ENCODE measurements around the gene COX14. TPM values are rescaled to one million over a fixed set of nuclear protein-coding genes. Genes with fewer than 3 reads are reported as not detected.
A peak's percentile ranks its signal among the peaks of the same experiment; 100 is the strongest.

The COX14 gene
- total RNA-seq, 4 donors from 2014 or later, result 67.3 to 125 (median 88.1) TPM

DNA sequence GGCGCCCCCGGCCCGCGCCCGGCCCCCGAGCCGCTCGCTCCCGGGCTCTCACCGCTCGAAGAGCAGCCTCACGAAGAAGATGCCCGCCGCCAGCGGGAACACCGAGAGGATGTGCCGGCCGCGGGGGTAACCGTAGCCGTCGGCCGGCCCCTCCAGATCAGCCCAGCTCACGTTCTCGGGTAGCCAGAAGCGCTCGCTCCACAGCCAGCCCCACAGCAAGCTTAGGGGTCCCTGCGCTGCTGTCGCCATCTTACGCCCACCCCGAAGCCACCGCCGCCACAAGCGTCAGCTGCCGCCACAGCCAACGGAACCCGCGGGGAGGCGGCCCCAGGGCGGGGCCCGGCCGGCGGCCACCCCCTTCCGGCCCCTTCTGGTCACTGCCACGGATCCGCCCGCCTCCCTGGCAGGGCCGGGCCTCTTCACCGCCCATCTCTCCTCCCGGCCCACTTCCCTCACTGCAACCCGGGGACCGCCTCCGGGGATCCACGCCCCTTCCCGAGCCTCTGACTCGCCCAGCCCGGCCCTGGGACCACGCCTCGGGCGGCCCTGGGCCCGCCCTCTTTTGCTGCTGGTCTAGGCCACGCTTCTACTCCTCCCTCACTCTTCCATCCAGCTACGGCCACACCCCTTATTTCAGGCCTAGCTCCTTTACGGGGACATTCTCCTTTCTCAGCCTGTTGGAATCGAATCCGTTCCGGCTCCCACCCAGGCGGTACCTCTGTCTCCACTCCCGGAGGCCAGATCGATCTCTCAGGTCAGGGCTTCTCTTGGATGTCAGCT, 55.2 kb downstream of the COX14 start, which contains the start of gene CERS5:
TSS of gene CERS5 (minus strand) at position 321 of the 780 bp plus-strand sequence. CDS start at position 249, 72 bp downstream.
- DNase-seq (ENCODE audit: low spot score) (peak; percentile 90), ATAC-seq (ENCODE audit: low FRiP score) (peak; percentile 100)
- no peak for TF ChIP-seq CTCF (IDR thresholded peaks at IDR 0.05)

Other genes starting within 250 kb of the COX14 start
- 1 to 10 TPM in 3 of 4 donors, under 1 TPM in 1; 0.36 to 6.1 (median 3.1) TPM for gene FAIM2, start 208.3 kb upstream of the COX14 start, total RNA-seq
- not detected for gene AQP2, start 161.5 kb upstream of the COX14 start, total RNA-seq
- gene AQP5, start 150.4 kb upstream of the COX14 start, total RNA-seq, result not detected
- gene AQP6, start 139.3 kb upstream of the COX14 start, total RNA-seq, result under 1 TPM in 1 of 4 donors, not detected in 3; 0.56 TPM
- 10 to 100 TPM in 2 of 4 donors, 1 to 10 TPM in 2; 5.2 to 15.3 (median 8.5) TPM for gene RACGAP1, start 86.7 kb upstream of the COX14 start, total RNA-seq
- gene ASIC1, start 54.6 kb upstream of the COX14 start, total RNA-seq, result 1 to 10 TPM in 3 of 4 donors, under 1 TPM in 1; 0.69 to 3.8 (median 1.4) TPM
- gene SMARCD1, start 26.9 kb upstream of the COX14 start, total RNA-seq, result 10 to 100 TPM; 47.7 to 80.8 (median 57.3) TPM
- gene GPD1, start 8.2 kb upstream of the COX14 start, total RNA-seq, result 1,000 to 10,000 TPM in 3 of 4 donors, 100 to 1,000 TPM in 1; 689 to 2,989 (median 2,080) TPM
- gene CERS5, start 55.1 kb downstream of the COX14 start, total RNA-seq, result 10 to 100 TPM; 20.0 to 27.6 (median 24.6) TPM
- 100 to 1,000 TPM; 129 to 319 (median 176) TPM for gene LIMA1, start 171.3 kb downstream of the COX14 start, total RNA-seq

Data from omental fat pad (tissue), 4 donors.